Stimulated activated CD8-positive, alpha-beta memory T cell treated with anti-CD3 and anti-CD28 coated beads, Interleukin-4, amount 100 ng/mL, for 1 hour (primary cell): ENCODE data around the gene HTR3B.

ENCODE experiments used
- DNase-seq, 2 donors: peaks; one replicate each; pipeline ENCODE4 v3.0.0-alpha.2; 2020; ENCODE audit warnings: low read depth in 2 of 2, low spot score in 1 of 2

Gene HTR3B

GRCh38 chr11:113986351-113987140 lies 82.0 kb downstream of the HTR3B start:
- DNase-seq: no peak

GRCh38 chr11:113989381-113989780 lies 84.8 kb downstream of the HTR3B start:
- no peak for DNase-seq

GRCh38 chr11:113989916-113990315 lies 85.3 kb downstream of the HTR3B start:
- DNase-seq: no peak

- DNase-seq: no peak
Measured at GRCh38 chr11:113991170-113991569, 86.6 kb downstream of the HTR3B start.

- DNase-seq: no peak
Measured at GRCh38 chr11:113991718-113992458, 87.3 kb downstream of the HTR3B start.

- no peak for DNase-seq
Measured at GRCh38 chr11:113992459-113993110, 88.0 kb downstream of the HTR3B start.

GRCh38 chr11:113994077-113994954 lies 89.7 kb downstream of the HTR3B start:
- DNase-seq: peak in 1 of 2 donors; percentile 15
